Stimulated activated CD8-positive, alpha-beta memory T cell treated with anti-CD3 and anti-CD28 coated beads, Interleukin-15, amount 100 ng/mL, for 4 hours (primary cell): ENCODE data around the gene SEMA3F.

ENCODE experiments used
- DNase-seq, 2 donors: peaks; one replicate each; pipeline ENCODE4 v3.0.0-alpha.2; 2020; ENCODE audit warnings: low read depth in 2 of 2

Gene SEMA3F

DNA sequence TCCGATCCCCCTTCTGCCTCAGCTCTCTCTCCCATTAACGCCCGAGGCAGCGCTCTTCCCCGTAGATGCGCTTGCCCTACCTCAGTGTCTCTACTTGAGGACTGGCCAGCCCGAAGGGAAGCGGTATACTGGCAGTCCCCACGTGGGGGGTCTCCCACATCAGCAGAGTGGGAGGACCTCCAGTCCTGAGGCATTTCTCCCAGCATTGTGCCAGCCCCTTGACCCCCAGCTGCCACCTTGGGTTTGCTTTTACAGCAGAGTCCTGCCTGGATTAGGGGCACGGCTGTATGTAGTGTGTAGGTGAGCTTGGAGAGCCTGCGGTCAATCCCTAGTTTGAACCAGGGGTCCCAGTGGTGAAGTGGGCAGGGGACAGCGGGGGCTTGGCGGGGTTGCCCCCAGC lies 767 bp downstream of the SEMA3F start:
- no peak for DNase-seq

DNA sequence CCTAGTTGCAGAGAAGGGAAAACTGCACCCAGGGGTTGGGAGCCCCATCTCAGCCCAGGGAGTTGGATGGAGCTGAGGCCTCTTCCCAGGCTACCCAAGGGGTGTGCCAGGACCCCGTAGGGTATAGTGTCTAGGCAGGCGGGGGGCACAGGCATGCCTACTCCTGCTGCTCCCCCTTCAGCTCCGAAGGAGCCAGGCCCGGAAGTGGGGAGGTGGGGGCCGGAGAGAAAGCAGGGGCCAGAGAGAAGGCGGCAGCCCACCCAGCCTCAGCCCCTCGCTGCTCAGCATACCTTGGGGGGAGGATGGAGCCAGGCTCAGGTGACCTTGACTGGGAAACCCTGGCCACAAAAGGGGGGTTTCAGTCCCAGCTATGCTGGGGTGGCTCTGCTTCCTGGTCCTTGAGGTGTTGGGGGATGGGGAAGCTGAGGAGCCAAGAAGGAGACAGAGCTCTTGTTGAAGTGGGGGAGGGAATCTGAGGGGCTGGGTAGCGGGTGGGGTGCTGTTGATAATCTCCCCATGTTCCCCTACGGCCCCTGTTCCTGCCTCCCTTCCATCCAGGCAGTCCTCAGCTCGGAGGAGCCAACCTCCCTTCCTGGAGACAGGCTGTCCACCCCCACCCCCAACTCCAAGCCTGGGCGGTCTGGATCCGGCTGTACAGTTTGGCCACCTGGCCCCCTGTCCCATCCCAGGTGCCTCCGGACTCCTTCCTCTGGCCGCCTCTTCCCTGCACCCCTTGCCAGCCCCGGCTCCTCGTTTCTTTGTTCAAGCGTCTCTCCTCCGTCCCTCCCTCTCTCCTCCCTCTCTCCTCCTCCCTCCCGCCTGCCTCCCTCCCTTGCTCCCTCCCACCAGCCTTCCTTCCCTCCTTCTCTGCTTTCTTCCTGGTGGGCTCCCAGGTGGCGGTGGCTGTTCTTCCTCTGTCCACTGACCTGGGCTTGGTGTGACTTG lies 1.7 kb downstream of the SEMA3F start:
- DNase-seq = no peak

DNA sequence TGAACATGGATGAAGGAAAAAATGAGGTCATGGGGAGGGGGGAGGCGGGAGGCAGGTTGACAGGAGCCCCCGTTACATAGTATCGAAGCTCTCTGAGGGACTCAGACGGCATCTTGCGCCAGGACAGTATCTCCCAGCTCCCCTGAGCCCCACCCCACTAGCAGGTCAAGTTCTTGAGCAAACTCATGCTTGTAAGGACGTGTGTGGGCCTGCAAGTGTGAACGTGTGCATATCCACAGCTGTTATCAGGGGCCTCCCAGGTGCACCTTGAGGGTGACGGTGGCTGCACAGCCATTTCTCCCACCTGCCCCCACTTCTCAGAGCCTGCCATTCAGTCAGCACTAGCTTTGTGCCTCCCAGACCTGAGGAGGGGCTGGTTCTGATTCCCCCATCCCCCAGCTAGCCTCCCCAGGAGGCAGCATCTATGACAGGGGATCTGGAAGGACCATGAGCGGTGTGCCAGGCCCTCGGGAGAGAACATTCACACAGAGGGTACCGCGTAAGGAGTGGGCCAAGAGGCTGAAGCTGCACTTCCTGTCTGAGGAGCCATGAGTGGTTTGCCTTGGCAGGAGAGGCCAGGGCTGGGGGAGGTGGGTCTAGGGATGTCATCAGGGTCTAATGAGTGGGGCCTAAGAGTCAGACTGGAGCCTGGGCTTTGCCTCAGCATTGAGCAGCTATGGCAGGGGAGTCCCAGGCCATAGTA lies 2.9 kb downstream of the SEMA3F start:
- DNase-seq = no peak

DNA sequence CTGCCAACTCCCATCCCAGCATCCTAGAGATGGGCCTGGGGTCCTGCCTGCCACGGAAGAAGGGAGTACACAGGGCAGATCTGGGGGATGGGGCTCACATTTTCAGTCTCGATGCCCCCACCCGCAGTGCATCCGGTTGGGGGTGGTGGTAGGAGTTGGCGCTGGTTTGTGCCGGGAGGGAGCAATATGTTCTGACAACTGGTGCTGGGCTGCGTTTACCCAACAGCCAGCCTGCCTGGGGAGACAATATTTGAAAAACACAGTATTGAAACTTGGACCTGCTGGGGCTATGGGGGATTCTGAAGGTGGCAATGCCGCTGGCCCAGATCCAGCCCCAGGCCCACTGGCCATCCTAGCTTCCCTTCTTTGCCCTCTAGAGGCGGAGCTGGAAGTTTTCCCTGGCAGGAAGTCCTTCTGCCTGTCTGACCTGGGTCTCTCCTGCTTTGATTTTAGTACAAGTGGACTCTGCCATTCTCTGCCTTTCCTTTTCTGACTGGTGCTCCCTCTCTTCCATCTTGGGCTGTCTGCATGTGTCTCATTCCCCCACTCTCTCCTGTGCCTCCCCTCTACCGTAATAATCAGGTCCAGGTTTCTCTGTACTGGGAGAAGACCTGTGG lies 3.5 kb downstream of the SEMA3F start:
- DNase-seq = no peak

DNA sequence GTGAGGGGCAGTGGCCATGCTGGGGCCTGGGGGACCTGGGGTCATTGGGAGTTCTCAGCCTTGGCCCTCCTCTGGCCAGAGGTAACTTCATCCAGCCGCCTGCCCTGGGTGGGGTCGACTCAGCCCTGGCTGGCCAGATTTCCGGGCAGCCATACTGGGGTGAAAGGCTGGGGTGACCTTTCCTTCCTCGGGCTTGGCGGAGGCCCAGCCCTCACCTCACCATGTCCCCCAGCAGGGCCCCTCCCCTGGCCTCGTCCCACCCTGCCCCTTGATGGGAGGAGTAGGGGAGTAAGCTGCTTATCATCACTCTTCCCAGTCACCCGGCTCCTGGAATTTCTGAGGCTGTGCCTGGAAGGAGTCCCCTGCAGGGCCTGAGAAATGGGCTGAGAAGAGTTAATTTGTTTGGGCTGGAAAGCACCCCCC lies 5.4 kb downstream of the SEMA3F start:
- DNase-seq = no peak

DNA sequence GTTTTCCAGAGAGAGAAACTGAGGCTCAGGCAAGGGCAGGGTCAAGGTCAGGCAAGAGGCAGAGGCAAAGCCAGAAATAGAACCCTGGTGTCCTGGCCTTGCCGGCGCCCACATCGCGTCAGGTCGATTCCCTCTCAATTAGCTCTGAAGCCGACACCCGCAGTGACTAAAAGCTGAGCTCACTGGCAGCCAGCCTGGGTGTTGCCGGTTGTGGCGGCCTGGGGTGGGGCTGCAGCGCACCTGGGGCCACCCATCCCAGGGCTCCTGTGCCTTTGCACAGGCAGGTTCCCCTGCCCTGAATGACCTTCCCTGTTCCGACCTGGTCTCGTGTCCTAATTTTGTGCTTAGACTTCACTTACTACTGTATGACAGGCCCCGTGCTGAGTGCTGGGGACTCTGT lies 6.2 kb downstream of the SEMA3F start:
- DNase-seq = no peak

DNA sequence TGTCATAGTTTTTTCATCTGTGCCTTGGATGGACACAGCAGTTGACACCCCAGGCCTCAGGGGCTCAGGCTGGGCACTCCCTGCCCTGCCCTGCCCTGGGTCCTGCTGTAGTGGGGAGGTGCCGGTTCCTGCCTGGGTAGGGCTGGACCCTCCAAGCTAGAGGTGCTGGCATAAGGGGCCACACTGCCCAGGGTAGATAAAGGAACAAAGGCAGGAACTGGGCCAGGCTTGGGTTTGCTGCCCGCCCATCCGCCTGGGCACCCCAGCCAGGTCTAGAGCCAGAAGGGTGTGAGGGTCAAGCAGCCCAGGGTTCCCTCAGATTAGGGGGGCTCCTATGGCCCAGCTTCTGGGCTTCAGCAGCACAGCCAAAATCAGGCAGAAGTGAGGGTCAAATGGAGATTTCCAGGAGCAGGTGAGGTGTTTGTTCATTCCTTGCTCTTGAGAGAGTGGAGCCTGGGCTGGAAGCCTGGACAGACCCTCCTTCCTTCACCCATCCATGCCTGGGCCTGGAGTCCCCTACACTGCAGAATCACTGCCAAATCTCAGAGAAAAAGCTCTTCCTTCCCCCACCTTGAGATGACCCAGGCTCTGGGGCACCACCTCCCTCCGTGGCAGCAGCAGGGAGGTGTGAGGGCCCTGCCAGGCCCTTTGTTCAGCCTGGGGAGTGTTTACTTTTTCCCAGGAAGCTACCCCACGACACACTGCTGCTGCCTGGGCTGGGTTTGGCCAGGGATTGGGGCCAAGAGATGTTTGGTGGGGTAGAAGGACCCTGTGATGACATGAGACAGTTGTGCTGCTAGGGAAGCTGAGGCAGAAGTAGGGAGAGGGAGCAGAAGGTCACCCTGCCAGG lies 7.1 kb downstream of the SEMA3F start:
- DNase-seq = no peak

DNA sequence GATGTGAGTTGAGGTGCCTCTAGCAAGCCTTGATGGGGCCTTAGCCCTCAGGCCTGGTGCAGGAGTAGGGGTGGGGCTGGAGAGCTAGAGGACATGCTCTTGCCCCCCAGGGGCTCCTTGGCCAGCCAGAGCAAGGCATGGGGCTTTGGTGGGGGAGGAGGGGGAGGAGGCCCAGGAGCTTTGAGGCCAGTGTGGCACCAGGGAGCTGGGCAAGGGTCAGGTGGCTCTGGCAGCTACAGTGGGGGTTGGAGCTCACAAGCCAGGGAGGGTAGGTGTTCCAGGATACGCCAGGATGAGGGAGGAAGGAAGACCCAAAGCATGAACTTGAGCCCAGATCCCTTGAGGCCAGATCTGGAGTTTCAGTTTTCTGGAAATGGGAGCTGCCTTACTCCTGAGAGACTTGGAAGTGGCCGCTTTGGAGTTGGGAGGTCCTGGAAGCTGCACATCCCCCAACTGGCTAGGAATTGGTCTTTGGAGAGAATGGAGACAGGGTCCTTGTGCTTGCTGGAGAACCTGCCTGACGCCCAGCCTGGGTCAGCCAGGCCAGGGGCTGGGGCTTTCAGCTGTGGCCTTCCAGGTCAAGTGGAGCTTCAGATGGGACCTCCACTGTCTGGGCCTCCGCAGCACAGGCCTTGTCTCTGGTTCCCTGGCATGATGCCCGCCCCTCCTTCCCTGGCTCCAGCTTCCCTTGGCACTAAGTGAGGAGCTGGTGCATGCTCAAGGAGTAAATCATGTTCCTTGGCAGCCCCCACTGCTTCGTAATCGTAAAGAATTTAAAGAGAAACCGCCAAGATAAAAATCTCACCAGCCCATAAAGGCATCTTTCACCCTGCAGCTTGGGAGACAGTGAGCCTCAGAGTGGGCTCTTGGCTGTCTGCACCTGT lies 8.7 kb downstream of the SEMA3F start:
- DNase-seq = no peak

DNA sequence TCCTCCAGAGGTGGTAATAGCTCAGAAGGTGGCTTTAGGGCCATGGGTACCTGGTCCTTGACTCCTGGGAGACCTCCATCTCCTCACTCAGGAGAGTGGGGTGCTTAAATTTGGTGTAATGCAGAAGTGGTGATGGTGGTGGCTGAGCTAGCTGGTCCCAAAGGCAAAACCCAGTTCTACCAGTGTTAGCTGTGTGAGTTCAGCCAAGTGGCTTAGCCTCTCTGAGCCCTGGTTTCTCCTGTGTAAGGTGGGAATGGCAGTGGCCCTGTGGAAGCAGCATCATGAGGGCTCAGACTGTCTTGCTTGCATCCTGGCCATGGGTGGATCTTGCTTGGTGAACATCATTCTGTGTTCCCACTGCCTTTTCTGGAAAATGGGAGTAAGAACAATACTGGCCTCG lies 9.4 kb downstream of the SEMA3F start:
- no peak for DNase-seq

DNA sequence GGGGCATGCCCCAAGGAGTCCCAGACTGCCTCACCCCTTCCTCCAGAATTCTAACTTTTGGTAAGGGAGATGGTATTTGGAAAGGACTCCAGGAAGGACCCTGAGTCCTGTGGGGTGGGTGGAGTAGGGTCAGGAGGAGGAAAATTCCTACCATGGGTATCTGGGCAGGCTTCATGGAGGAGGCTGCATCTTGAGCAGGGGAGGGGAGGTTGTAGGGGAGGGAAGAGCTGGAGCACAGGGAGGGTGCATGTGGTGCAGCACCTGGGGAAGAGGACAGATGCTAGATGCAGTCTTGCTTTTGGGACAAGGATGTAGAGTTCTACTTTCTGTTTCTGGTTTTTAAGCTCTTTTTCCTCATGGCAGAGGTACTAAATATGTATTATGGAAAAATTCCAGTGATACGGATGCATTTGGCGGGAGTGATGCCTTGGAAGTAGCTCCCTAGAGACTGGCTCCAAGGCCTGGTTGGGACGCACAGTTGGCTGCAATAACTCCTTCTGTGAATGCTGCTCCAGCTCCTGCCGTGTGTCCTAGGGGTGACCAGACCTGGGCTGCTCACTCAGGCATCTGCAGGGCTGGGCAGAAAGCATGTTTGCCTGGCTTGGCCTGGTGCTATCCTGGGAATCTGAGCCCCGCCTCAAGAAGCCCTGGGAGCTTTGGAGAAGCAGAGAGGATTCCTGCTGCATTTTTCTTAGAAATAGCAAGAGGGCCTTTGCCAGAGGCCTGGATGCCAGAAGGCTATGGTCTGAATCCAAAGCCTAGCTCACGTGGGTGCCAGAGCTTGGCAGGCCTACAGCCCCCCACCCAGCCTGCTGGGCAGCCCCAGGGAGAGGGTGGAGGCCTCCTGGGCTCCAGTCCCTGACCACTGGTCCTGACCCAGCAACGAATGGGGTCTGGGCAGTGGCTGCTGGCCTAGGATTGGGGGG lies 10.1 kb downstream of the SEMA3F start:
- no peak for DNase-seq

DNA sequence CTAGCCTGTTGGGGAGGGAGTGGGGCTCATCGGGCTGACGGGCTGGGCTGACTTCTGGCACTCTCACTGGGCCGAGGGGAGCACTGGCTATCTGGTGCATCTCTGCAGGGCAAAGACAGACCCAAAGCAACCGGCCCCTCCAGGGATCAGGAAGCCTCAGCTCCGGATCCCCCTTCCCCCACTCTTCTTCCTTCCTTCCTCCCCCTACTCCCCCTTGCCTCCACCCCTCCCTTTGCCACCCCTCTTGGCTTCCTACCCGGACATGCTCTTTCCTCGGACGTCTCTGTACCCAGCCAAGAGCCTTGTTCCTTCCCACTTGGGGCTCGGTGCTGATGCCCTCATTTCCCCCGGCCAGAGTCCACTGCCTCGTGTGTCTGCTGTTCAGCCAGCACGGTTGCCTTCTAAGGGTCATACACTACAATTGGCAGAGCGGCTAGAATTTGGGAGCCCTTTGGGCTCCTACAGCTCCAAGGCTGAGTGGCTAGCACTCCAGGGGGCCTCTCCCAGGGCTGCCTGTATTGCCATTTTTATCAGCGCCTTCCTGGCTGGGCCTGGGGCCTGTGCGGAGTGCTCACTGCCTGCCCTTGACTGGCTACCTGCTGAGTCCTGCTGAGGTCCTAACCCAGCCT lies 10.9 kb downstream of the SEMA3F start:
- DNase-seq = no peak

DNA sequence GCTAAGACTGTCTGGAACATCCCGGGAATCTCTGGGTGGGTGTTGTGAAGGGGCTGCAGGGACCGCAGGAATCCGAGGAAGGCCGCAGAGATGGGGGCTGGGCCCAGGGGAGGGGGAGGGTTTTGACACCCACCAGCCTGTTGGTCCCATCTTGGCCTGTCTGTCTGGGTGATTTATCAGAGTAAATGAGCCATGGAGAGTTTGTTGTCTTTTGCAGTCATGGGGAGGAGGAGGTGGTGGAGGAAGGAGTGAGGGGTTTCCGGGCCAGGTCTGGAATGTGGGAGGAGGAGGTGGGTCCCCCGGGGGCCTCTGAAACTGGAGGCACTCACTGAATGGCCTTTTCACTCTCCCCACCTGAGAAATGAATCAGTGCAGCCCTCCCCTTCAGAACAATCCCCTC lies 11.5 kb downstream of the SEMA3F start:
- DNase-seq = no peak

DNA sequence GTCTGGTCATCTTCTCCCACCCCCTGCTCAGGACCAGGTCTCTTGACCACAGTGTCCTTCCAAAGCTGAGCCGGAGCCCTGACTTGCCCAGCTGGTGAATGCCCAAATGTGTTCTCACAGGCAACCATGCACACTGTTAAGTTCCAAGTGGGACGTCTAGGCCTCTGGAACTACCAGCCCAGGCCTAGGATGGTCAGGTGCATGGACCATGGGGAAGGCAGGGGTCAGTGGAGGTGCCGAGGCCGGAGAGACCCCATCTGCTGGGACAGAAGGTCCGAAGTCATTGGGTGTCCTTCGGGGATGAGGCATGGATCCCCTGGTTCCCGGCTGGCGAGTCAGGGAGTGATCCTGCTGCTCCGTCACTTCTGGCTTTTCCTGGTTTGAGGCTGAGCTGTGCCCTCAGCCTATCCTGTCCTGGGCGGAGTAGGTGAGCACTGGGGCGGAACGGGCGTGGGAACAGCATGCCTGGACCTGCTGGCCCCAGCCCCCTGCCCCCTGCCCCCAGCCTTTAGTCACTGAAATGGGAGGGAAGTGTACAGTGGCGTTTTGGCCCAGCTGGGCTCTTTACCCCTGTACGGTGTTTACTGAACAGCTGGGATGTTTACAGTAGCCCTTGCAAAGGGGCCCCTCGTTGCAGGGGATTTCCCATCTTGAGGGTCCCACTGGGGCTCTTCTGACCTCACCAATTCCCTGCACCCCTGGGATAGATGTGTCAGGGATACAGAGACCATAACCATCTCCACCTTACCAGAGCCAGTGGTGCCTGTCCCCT lies 12.1 kb downstream of the SEMA3F start:
- no peak for DNase-seq

DNA sequence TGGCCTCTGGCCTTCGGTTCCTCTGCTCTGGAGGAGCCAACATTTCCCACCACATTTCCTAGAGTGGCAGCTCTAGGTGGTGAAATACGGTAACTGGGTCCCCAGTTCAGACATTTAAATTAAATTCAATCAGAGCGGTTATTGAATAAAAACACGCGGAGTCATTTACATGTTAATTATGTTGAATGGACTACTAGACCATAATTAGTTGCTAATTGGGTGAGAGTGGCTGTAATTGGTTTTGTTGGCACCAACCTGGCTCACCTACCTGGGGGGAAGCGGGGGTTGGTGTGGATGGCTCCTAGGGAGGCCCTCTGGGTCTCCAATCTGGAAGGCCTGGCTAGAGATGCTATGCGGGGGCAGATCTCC lies 12.7 kb downstream of the SEMA3F start:
- no peak for DNase-seq

DNA sequence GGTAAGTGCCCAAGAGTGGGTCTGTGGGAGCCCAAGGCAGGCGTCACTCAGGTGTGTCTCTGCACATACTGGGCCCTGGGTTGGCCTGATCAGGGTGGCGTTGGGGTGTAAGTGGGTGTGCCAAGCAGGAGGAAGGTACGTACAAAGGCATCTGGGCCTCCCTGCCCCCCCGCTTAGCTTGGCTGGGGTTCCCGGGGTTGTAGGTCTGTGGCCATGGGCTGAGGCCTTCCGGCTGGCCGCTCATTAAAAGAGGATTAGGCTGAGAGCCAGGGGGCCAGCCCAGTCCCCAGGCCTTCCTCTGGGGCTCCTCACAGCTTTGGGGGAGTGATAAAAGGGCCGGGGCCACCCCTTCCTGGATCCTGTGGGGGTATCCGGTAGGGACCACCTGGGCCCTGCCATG lies 13.3 kb downstream of the SEMA3F start:
- no peak for DNase-seq

DNA sequence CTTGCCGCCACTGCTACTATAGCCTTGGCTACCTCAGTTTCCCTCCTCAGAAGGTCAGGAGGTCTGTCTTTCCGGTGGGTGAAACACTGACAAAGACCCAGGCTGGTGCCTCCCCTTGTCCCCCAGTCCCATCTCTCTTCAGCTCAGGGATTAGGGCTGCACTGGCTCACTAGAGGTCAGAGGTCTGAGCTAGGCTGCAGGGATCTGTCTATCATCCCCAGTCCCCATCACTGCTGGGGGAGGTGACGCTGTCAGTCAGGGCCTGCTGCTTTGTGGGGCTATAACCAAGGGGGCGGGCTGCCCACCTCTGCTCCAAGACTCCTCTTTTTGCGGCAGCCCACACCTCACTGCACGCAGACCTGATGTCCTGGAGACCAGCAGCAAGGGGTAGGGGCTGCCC lies 13.7 kb downstream of the SEMA3F start:
- no peak for DNase-seq

DNA sequence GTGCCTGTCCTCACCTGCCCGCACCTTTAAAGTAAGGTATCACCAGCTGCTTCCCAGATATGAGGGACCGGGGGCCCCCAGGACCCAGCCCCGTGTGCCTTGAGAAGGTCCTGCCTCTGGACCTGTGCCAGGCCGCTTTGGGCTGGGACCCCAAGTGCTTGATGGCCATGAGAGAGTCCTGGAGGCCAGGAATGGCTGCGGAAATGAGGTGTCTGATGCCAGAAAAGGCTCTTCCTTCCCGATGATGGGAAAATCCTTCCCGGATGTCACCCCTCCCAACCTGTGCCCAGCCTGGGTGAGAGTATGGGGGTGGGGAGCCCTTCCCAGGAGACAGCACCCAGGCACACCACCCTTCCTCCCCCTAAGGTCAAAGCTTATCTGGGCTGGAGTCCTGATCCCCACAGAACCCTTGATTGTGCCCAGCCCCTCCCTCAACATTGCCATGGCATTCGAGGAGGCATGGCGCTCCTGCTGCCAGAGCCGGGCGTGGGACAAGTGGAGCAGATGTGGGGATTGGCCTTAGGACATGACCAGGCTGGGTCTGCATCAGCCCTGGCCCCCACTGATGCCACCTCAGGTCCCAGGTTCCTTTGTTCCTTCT lies 14.2 kb downstream of the SEMA3F start:
- no peak for DNase-seq

DNA sequence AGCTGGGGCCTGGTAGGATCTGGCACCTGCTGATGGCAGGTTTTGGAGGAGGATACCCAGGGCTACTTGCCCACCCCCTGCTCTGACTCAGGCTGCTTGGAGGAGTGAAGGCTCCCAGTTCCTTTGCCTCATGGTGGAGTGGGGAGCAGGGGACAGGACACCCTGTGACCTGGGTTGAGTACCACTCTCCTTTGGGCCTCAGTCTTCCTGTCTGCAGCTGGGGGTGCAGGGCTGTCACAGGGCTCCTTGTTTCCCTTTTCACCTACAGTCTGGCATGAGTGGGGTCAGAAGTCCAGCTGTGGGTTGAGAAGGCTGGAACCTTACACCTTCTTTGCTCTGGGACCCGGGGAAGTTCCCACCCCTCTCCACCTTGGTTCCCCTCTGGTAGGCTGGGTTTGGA lies 14.7 kb downstream of the SEMA3F start:
- no peak for DNase-seq
